Neural cell (in vitro differentiated cells): ENCODE results near the gene KCTD2. TPM values are rescaled to one million over a fixed set of nuclear protein-coding genes. Genes with fewer than 3 reads are reported as not detected.

Experiments
- H2AFZ ChIP-seq: fragments of 200-600, 300-800 bp; sonication (generic), shearing (Covaris generic); 2 replicates; pipeline ENCODE4 v1.6.0; 2014; ENCODE audit warnings: low read depth, mild to moderate bottlenecking, antibody characterized with exemption, low read length, moderate library complexity
- H3F3A ChIP-seq: fragments of 200-600 bp; shearing (Covaris generic); 2 replicates; pipeline ENCODE4 v1.6.1; 2016; ENCODE audit warnings: mild to moderate bottlenecking, moderate library complexity, mixed read lengths, antibody characterized with exemption, low read length; ENCODE audit not compliant: insufficient read depth, poor library complexity, severe bottlenecking
- H3K27ac ChIP-seq: fragments of 200-600, 300-800 bp; sonication (generic), shearing (Covaris generic); 2 replicates; pipeline ENCODE4 v1.5.1; 2014; ENCODE audit warnings: mild to moderate bottlenecking, low read length, moderate library complexity
- H3K27me3 ChIP-seq: fragments of 300-800, 200-600 bp; sonication (generic), shearing (Covaris generic); 2 replicates; pipeline ENCODE4 v1.6.0; 2014; ENCODE audit warnings: mild to moderate bottlenecking, low read depth, low read length, moderate library complexity; ENCODE audit not compliant: insufficient read depth
- H3K36me3 ChIP-seq: fragments of 300-800, 200-600 bp; sonication (generic), shearing (Covaris generic); 2 replicates; pipeline ENCODE4 v1.5.1; 2014; ENCODE audit warnings: mild to moderate bottlenecking, antibody characterized with exemption, low read length, moderate library complexity; ENCODE audit not compliant: insufficient read depth
- H3K4me2 ChIP-seq: fragments of 300-800, 200-600 bp; sonication (generic), shearing (Covaris generic); 2 replicates; pipeline ENCODE4 v1.6.0; 2014; ENCODE audit warnings: mild to moderate bottlenecking, low read length
- H3K4me3 ChIP-seq: fragments of 300-800, 200-600 bp; sonication (generic), shearing (Covaris generic); 2 replicates; pipeline ENCODE4 v1.5.1; 2014; ENCODE audit warnings: mild to moderate bottlenecking, low read length, moderate library complexity
- H3K79me2 ChIP-seq: fragments of 200-600 bp; shearing (Covaris generic); replicated peaks from 2 replicates; pipeline ENCODE4 v1.6.0; 2014; ENCODE audit warnings: mild to moderate bottlenecking, low read length, moderate library complexity; ENCODE audit not compliant: insufficient read depth
- H3K9ac ChIP-seq: fragments of 300-800, 200-600 bp; sonication (generic), shearing (Covaris generic); 2 replicates; pipeline ENCODE4 v1.6.1; 2016; ENCODE audit warnings: mild to moderate bottlenecking, low read length, mixed read lengths
- H3K9me2 ChIP-seq: fragments of 200-600 bp; shearing (Covaris generic); 2 replicates; pipeline ENCODE4 v1.6.1; 2016; ENCODE audit warnings: mild to moderate bottlenecking, low read length, mixed read lengths; ENCODE audit not compliant: insufficient read depth
- H3K9me3 ChIP-seq: fragments of 200-600, 300-800 bp; sonication (generic), shearing (Covaris generic); 2 replicates; pipeline ENCODE4 v1.6.1; 2016; ENCODE audit warnings: mild to moderate bottlenecking, mixed run types, low read length, moderate library complexity, mixed read lengths
- H4K20me1 ChIP-seq: fragments of 200-600 bp; shearing (Covaris generic); 2 replicates; pipeline ENCODE4 v1.6.1; 2016; ENCODE audit warnings: mild to moderate bottlenecking, mixed run types; ENCODE audit not compliant: insufficient read depth
- EP300 ChIP-seq: fragments of 450-650 bp; conservative IDR thresholded peaks from 2 replicates; pipeline ENCODE4 v1.6.1; 2014; ENCODE audit warnings: antibody characterized with exemption, mild to moderate bottlenecking, moderate library complexity; ENCODE audit not compliant: poor library complexity, severe bottlenecking
- EZH2 ChIP-seq: fragments of 200-600, 300-800 bp; shearing (Covaris generic), sonication (generic); IDR thresholded peaks from 2 replicates; pipeline ENCODE4 v1.6.1; 2014; ENCODE audit warnings: antibody characterized with exemption, low read length, borderline replicate concordance, mild to moderate bottlenecking; ENCODE audit not compliant: insufficient read depth, poor library complexity, severe bottlenecking
- MXI1 ChIP-seq: fragments of 450-650 bp; conservative IDR thresholded peaks from 2 replicates; pipeline ENCODE4 v1.6.1; 2014; ENCODE audit warnings: antibody characterized with exemption, mild to moderate bottlenecking; ENCODE audit not compliant: poor library complexity, severe bottlenecking
- POLR2AphosphoS5 ChIP-seq: IDR thresholded peaks from 2 replicates; pipeline ENCODE4 v1.6.1; 2012
- RAD21 ChIP-seq: fragments of 450-650 bp; conservative IDR thresholded peaks from 2 replicates; pipeline ENCODE4 v1.6.1; 2014; ENCODE audit warnings: antibody characterized with exemption, mild to moderate bottlenecking, moderate library complexity
- REST ChIP-seq: IDR thresholded peaks from 2 replicates; pipeline ENCODE4 v1.6.1; 2012; ENCODE audit warnings: borderline replicate concordance
- SMC3 ChIP-seq: fragments of 450-650 bp; conservative IDR thresholded peaks from 2 replicates; pipeline ENCODE4 v1.6.1; 2014; ENCODE audit warnings: antibody characterized with exemption, mild to moderate bottlenecking, moderate library complexity; ENCODE audit not compliant: poor library complexity
- TAF1 ChIP-seq: IDR thresholded peaks from 2 replicates; pipeline ENCODE4 v1.6.1; 2012; ENCODE audit warnings: low read depth
- polyA plus RNA-seq: library from polyadenylated mRNA; depleted of rRNA; stranded (reverse); fragments of >200 nt; gene quantifications from 2 replicates; pipeline ENCODE4 v1.2.3, GENCODE V29; 2014
- TF ChIP-seq, protein P1 (sequence below): fragments of 450-650 bp; IDR thresholded peaks from 2 replicates; pipeline ENCODE4 v1.5.1; 2014; ENCODE audit warnings: antibody characterized with exemption, mild to moderate bottlenecking, moderate library complexity; ENCODE audit not compliant: poor library complexity, severe bottlenecking

Gene KCTD2
- polyA plus RNA-seq, 1 donor from 2014 or later = 32.8 TPM

DNA sequence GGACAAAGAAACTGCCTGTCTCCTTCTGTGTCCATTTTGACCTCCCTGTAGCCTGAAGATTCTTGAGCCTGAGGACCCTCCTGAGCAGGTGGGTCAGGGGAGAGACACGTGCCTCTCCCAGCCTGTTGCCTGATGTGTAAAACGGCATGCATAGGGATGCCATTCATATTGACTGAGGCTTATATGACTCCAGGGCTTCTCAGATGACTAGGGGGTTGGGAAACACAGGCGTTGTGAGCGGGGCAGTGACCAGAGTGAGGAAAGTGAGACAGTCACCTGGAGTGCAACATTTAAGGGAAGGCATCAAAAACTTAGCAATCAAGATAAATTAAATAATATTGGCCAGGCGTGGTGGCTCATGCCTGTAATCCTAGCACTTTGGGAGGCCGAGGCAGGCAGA lies 35.7 kb downstream of the KCTD2 start:
- H3K79me2 ChIP-seq = no peaks in the 10 kb centered on the region
- H4K20me1 ChIP-seq = no peaks in the 10 kb centered on the region
- TF ChIP-seq EZH2 (no peak), POLR2AphosphoS5 (no peak), REST (no peak), RAD21 (no peak), SMC3 (no peak), TAF1 (no peak), MXI1 (no peak), EP300 (no peak)
- TF ChIP-seq, protein P1, sequence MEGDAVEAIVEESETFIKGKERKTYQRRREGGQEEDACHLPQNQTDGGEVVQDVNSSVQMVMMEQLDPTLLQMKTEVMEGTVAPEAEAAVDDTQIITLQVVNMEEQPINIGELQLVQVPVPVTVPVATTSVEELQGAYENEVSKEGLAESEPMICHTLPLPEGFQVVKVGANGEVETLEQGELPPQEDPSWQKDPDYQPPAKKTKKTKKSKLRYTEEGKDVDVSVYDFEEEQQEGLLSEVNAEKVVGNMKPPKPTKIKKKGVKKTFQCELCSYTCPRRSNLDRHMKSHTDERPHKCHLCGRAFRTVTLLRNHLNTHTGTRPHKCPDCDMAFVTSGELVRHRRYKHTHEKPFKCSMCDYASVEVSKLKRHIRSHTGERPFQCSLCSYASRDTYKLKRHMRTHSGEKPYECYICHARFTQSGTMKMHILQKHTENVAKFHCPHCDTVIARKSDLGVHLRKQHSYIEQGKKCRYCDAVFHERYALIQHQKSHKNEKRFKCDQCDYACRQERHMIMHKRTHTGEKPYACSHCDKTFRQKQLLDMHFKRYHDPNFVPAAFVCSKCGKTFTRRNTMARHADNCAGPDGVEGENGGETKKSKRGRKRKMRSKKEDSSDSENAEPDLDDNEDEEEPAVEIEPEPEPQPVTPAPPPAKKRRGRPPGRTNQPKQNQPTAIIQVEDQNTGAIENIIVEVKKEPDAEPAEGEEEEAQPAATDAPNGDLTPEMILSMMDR = no peak
- no peak overlapping the region for H3K9ac ChIP-seq
- H3K27me3 ChIP-seq = peaks cover 5% of the 10 kb centered on the region
- H3K4me2 ChIP-seq = no peak overlapping the region
- no peaks in the 10 kb centered on the region for H3K9me3 ChIP-seq
- H2AFZ ChIP-seq = no peak overlapping the region
- no peaks in the 10 kb centered on the region for H3K9me2 ChIP-seq
- H3F3A ChIP-seq = no peaks in the 10 kb centered on the region
- H3K27ac ChIP-seq = no peak overlapping the region
- H3K4me3 ChIP-seq = no peak overlapping the region
- H3K36me3 ChIP-seq = no peaks in the 10 kb centered on the region

DNA sequence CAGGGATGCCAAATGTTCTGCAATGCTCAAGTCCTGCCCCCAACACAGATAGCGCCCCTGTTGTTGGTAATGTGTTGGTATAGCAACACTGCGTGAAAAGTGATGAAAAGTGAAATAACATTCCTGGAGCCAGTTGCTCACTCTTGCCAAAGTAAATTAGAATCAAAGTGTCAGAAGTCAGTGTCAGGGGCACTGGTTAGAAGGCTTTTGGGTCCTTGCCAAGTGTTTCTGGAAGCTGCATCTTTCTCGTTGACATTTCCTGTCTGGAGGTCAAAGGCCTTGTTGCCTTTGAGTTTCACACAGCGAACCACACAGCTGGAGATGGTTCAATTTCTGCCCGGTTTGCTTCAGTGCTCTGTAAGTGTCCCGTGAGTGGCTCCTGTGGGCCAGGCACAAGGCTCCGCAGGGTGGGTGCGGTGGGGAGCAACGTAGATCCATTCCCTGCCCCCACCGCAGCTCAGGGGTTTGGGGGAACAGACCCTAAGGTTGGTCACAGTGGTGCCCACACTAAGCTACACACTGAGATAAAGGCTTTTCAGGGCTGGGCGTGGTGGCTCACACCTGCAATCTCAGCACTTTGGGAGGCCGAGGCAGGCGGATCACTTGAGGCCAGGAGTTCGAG lies 37.1 kb downstream of the KCTD2 start:
- peaks cover 14% of the 10 kb centered on the region for H3K27me3 ChIP-seq
- no peaks in the 10 kb centered on the region for H4K20me1 ChIP-seq
- H3K9ac ChIP-seq = no peak overlapping the region
- TF ChIP-seq EZH2 (no peak), RAD21 (no peak)
- H3K27ac ChIP-seq = no peak overlapping the region
- no peak overlapping the region for H3K4me3 ChIP-seq
- H3K79me2 ChIP-seq = no peaks in the 10 kb centered on the region
- no peaks in the 10 kb centered on the region for H3K9me2 ChIP-seq
- H3K4me2 ChIP-seq = no peak overlapping the region
- H3K9me3 ChIP-seq = no peaks in the 10 kb centered on the region
- H3K36me3 ChIP-seq = no peaks in the 10 kb centered on the region
- no peak overlapping the region for H2AFZ ChIP-seq
- no peaks in the 10 kb centered on the region for H3F3A ChIP-seq
